NB4 (cell line): ENCODE data around the gene SEC16A.

Experiments
- MYC ChIP-seq: IDR thresholded peaks from 2 replicates; pipeline ENCODE4 v1.6.1; 2011; ENCODE audit warnings: low read depth, low read length
- POLR2A ChIP-seq: IDR thresholded peaks from 2 replicates; pipeline ENCODE4 v1.6.1; 2011; ENCODE audit warnings: mild to moderate bottlenecking; ENCODE audit not compliant: insufficient read length; ENCODE audit errors: extremely low read depth
- TF ChIP-seq, protein P1 (sequence below): IDR thresholded peaks from one replicate; pipeline ENCODE4 v1.5.1; 2012; ENCODE audit warnings: low read depth, low read length
- TF ChIP-seq, protein P2 (sequence below): IDR thresholded peaks from 2 replicates; pipeline ENCODE4 v1.6.1; 2011; ENCODE audit warnings: low read depth, low read length

DNA sequence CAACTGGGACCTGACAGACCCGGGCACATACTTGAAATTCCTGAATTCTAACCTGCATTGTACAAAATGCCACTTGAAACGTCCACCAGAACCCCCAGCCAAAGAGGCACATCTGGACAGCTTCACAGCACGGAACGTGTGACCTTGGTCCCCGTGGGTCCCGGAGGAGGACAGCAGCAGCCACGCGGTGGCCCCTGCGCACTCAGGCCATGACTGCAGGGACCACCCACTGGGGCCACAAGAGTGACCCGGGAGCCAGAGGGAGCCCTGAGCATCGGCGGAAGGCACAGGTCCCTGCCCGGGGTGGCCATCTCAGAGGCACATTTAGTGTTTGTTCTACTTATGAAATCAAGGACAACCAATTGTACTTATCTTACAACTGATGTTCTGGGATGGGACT is 80.8 kb downstream of the SEC16A start:
- TF ChIP-seq, protein P1, sequence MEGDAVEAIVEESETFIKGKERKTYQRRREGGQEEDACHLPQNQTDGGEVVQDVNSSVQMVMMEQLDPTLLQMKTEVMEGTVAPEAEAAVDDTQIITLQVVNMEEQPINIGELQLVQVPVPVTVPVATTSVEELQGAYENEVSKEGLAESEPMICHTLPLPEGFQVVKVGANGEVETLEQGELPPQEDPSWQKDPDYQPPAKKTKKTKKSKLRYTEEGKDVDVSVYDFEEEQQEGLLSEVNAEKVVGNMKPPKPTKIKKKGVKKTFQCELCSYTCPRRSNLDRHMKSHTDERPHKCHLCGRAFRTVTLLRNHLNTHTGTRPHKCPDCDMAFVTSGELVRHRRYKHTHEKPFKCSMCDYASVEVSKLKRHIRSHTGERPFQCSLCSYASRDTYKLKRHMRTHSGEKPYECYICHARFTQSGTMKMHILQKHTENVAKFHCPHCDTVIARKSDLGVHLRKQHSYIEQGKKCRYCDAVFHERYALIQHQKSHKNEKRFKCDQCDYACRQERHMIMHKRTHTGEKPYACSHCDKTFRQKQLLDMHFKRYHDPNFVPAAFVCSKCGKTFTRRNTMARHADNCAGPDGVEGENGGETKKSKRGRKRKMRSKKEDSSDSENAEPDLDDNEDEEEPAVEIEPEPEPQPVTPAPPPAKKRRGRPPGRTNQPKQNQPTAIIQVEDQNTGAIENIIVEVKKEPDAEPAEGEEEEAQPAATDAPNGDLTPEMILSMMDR: no peak
- no peak for TF ChIP-seq POLR2A
- TF ChIP-seq, protein P2, sequence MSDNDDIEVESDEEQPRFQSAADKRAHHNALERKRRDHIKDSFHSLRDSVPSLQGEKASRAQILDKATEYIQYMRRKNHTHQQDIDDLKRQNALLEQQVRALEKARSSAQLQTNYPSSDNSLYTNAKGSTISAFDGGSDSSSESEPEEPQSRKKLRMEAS: no peak
- TF ChIP-seq MYC: no peak
